Heart left ventricle (tissue), 16 donors: ENCODE measurements around the gene ERI3. TPM values are rescaled to one million over a fixed set of nuclear protein-coding genes. Genes with fewer than 3 reads are reported as not detected.

Source experiments
- ATAC-seq, 4 donors: fragments of 200-7000 bp; cut with Tn5 transposase; one replicate each; pipeline ENCODE4 v1.9.1; 2020 to 2022; ENCODE audit warnings: moderate library complexity in 4 of 4, mild to moderate bottlenecking in 3 of 4, moderate number of reproducible peaks in 1 of 4
- DNase-seq, 5 donors: peaks; one replicate each; pipeline ENCODE4 v3.0.0-alpha.2; 2020
- H3K27ac ChIP-seq, 12 donors: fragments of 200-600 bp; sonication (generic) in 4 of 12; one replicate each; pipeline versions ENCODE4 v1.5.0 to v1.8.0; 2016 to 2022; ENCODE audit warnings: mild to moderate bottlenecking in 2 of 12
- H3K27me3 ChIP-seq, 9 donors: fragments of 200-600 bp; sonication (generic) in 2 of 9; one replicate each; pipeline versions ENCODE4 v1.5.1 to v1.8.0; 2016 to 2022; ENCODE audit warnings: mild to moderate bottlenecking in 3 of 9
- H3K36me3 ChIP-seq, 9 donors: fragments of 200-600 bp; sonication (generic) in 2 of 9; one replicate each; pipeline versions ENCODE4 v1.5.0 to v1.8.0; 2018 to 2022; ENCODE audit warnings: mild to moderate bottlenecking in 2 of 9
- H3K4me1 ChIP-seq, 12 donors: fragments of 200-600 bp; sonication (generic) in 4 of 12; one replicate each; pipeline versions ENCODE4 v1.5.0 to v1.8.0; 2016 to 2022; ENCODE audit warnings: mild to moderate bottlenecking in 3 of 12
- H3K4me3 ChIP-seq, 12 donors: fragments of 200-600 bp; sonication (generic) in 4 of 12; one replicate each; pipeline versions ENCODE4 v1.5.0 to v1.8.0; 2017 to 2022; ENCODE audit warnings: mild to moderate bottlenecking in 9 of 12, moderate library complexity in 4 of 12
- H3K9me3 ChIP-seq, 12 donors: fragments of 200-600 bp; sonication (generic) in 4 of 12; one replicate each; pipeline versions ENCODE4 v1.5.0 to v1.8.0; 2016 to 2022; ENCODE audit warnings: mild to moderate bottlenecking in 1 of 12
- POLR2A ChIP-seq, 2 donors: fragments of 450-650 bp; IDR thresholded peaks; one replicate each; pipeline ENCODE4 v1.6.1; 2017; ENCODE audit warnings: antibody characterized with exemption in 2 of 2, mild to moderate bottlenecking in 2 of 2, moderate library complexity in 2 of 2
- WGBS, 4 donors: extraction: QIAGEN DNeasy Blood & Tissue Kit in 2 of 4; methylation state at CpG; one replicate each; pipeline versions ENCODE4 v1.1.5 to v1.1.7; 2013 to 2018; 5-methylcytosine and 5-hydroxymethylcytosine counted together
- intact Hi-C, 10 donors: fragments of 100-400 bp; cut with DNase I; formaldehyde crosslinking; loops; one replicate each; pipeline versions ENCODE4 v1.11.1 to v1.14.2; 2022
- polyA plus RNA-seq, 2 donors: library from polyadenylated mRNA; stranded (reverse); fragments of 200-250 nt; gene quantifications; one replicate each; pipeline ENCODE4 v1.2.3, GENCODE V29; 2013
- total RNA-seq, 9 donors: library from RNA; depleted of rRNA in 2 of 9; stranded (reverse); fragments of >200 nt in 2 of 9; fragmentation: NEBNext Ultra II Directional in 3 of 9; extraction: Animal tissue kit (Norgen Biotek cat#: 25700) in 3 of 9; gene quantifications; one replicate each; pipeline versions ENCODE4 v1.1.0 to v1.2.4, GENCODE V29; 2016 to 2023
- TF ChIP-seq, protein P1 (sequence below), 12 donors: fragments of 200-600 bp; sonication (generic) in 4 of 12; IDR thresholded peaks; one replicate each; pipeline versions ENCODE4 v1.5.0 to v1.8.0; 2018 to 2022; ENCODE audit warnings: antibody characterized with exemption in 12 of 12, mild to moderate bottlenecking in 5 of 12
- donor health status: ischemic (EF 13 %, LVEDD 7.1; RV severe dilation, severe dysfunction).
- donor health status: healthy with polysubstance abuse.
- donor health status: DM: no; HTN: yes; CAD: no.
- donor health status: DM: no; HTN: no; CAD: no.
- donor health status: ischemic (EF 25% LVEDD 6.9; RV normal size, moderate dysfunction).
- donor health status: ischemic (EF 25% LVEDD 5.7; RV mildly dilated, moderate dysfunction).
- donor health status: healthy.
- donor health status: DM: yes; HTN: yes; CAD: no.
- donor health status: ischemic (EF 35%, LVEDD 5.7; RV mildly dilated, moderate dysfunction).
- donor health status: nonischemic (EF 11% LVEDD 7.7; RV severe dilation, severe dysfunction).
- donor health status: DM: yes; HTN: yes; CAD: no.
- donor health status: PGD.
- donor health status: ischemic (EF 29% LVEDD 5.4; RV normal size, mild dysfunction).
- donor health status: nonischemic (EF 23%, LVEDD 6.1; RV moderate dilation, normal function).

ERI3 gene
- total and polyA plus RNA-seq, 11 donors, result 29.8 to 68.9 (median 48.0) TPM

DNA sequence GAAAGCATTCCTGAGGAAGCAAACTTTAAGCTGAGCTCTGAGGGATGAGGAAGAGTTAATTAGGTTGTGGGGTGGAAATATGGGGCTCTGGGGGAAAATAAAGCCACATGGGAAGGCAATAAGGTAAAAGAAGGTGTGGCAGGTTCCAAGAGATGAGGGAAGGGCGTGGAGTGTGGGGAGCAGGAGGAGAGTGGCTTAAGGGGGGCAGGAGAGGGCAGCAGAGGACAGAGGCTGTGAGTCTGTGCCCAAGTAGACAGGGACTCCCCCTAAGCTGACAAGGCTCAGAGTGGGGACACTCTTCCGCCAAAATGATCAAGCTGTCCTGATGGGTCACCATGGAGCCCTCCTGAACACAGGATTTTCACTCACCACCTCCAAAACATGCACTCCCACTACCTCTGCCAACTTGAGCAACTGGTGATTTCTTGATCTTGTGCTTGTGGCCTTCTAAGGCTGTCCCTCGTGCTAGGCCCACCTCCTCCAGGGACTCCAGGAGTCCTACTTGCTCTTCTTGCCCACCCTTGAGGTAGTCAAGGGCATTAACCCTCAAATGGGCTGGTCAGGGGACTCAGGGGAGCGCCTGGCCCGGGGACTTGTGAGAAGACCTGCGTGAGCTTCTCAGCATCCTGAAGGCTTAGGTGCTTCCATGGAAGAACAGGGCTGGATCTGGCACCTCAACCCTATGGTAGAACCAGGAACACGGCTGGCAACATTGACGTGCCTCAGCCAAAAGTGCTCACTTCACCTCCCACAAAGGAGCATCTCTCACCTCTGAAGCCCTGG, 118.4 kb downstream of the ERI3 start:
- no peaks in the 10 kb centered on the region for H3K9me3 ChIP-seq
- TF ChIP-seq POLR2A (IDR thresholded peaks at IDR 0.05), result no peak
- TF ChIP-seq, protein P1, sequence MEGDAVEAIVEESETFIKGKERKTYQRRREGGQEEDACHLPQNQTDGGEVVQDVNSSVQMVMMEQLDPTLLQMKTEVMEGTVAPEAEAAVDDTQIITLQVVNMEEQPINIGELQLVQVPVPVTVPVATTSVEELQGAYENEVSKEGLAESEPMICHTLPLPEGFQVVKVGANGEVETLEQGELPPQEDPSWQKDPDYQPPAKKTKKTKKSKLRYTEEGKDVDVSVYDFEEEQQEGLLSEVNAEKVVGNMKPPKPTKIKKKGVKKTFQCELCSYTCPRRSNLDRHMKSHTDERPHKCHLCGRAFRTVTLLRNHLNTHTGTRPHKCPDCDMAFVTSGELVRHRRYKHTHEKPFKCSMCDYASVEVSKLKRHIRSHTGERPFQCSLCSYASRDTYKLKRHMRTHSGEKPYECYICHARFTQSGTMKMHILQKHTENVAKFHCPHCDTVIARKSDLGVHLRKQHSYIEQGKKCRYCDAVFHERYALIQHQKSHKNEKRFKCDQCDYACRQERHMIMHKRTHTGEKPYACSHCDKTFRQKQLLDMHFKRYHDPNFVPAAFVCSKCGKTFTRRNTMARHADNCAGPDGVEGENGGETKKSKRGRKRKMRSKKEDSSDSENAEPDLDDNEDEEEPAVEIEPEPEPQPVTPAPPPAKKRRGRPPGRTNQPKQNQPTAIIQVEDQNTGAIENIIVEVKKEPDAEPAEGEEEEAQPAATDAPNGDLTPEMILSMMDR (IDR thresholded peaks at IDR 0.05), result peak in 1 of 12 donors; percentile 6
- intact Hi-C loops, result no loop called here
- ATAC-seq, result no peak
- H3K4me3 ChIP-seq, result no peak overlapping the region
- 91 to 96% (median 94%) methylated on average over 8 of the region's 8 CpGs for WGBS, 4 donors
- no peak overlapping the region for H3K27ac ChIP-seq
- no peaks in the 10 kb centered on the region for H3K27me3 ChIP-seq
- DNase-seq, result no peak
- H3K4me1 ChIP-seq, result peaks cover 0 to 29% (median 18%) of the 10 kb centered on the region in 12 donors
- H3K36me3 ChIP-seq, result peaks cover 0 to 10% (median 5%) of the 10 kb centered on the region in 9 donors

DNA sequence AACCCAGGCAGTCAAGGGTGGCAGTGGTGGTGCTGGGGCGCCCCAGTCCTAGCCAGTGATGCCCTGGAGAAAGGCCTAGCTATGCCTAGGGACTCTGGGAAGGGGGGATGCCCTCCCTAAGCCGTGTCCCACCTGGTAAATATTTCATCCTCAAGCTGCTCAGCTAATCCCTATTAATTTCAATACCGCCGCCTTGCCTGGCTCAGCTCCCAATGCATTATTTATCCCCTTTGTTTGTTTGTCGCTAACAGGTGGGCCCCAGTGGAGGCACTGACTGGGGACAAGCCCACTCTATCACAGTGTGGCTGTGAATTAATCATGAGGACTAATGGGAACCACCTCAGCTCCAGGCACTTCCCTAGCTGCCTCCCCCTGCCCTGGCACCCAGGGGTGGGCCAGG, 119.2 kb downstream of the ERI3 start:
- DNase-seq (no peak), ATAC-seq (no peak)
- WGBS, 4 donors, result 91 to 100% (median 96%) methylated on average over 5 of the region's 5 CpGs

DNA sequence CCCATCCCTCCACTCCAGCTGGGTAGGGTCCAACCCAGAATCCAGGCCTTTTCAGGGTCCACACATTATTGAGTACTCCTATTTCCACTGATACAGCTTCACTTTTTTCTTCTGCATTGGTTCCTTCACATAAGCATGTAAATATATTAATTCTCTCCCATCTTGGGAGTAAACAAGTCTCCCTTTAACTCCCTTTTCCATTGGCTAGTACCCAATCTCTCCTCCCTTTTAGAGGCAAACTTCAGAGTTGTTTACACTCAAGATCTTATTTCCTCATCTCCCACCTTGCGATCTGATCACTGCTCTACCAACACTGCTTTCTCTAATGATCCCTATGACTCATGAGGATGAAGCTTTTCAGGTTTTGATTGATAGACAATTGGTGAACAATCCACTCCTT, 121.5 kb downstream of the ERI3 start:
- H3K27ac ChIP-seq, result no peak overlapping the region
- TF ChIP-seq POLR2A (IDR thresholded peaks at IDR 0.05), result no peak
- TF ChIP-seq, protein P1 (IDR thresholded peaks at IDR 0.05), result no peak
- H3K36me3 ChIP-seq, result peaks cover 0 to 20% (median 8%) of the 10 kb centered on the region in 9 donors
- DNase-seq (no peak), ATAC-seq (no peak)
- no peak overlapping the region for H3K4me3 ChIP-seq
- WGBS, 4 donors, result 96 to 98% (median 97%) methylated on average over 1 of the region's 1 CpG
- H3K4me1 ChIP-seq, result peaks cover 0 to 5% (median 0%) of the 10 kb centered on the region in 12 donors
- no peaks in the 10 kb centered on the region for H3K9me3 ChIP-seq
- no peaks in the 10 kb centered on the region for H3K27me3 ChIP-seq
- intact Hi-C loops, result no loop called here

More for the DNA sequence above, 119.2 kb downstream of the ERI3 start:
- TF ChIP-seq, protein P1 (IDR thresholded peaks at IDR 0.05), result no peak
- no peak for TF ChIP-seq POLR2A (IDR thresholded peaks at IDR 0.05)
- no peak overlapping the region for H3K4me3 ChIP-seq
- no peaks in the 10 kb centered on the region for H3K27me3 ChIP-seq
- peaks cover 0 to 20% (median 17%) of the 10 kb centered on the region in 12 donors for H3K4me1 ChIP-seq
- no peaks in the 10 kb centered on the region for H3K9me3 ChIP-seq
- intact Hi-C loops, result no loop called here
- peaks cover 0 to 15% (median 8%) of the 10 kb centered on the region in 9 donors for H3K36me3 ChIP-seq
- no peak overlapping the region for H3K27ac ChIP-seq

DNA sequence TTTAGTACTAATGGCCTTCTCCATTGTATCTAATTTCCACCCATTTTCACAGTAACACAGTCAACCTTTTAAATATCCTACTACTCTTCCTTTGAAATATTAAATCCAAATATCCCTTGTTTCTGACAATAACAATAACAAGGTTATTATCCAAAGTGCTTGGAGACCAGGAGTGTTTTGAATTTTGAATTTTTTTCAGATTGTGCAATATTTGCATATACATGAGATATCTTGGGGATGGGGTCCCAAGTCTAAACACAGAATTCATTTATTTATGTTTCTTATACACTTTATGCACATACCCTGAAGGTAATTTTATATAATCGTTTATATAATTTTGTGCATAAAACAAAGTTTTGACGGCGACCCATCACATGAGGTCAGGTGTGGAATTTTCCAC, 124.3 kb downstream of the ERI3 start:
- TF ChIP-seq, protein P1 (IDR thresholded peaks at IDR 0.05), result no peak
- TF ChIP-seq POLR2A (IDR thresholded peaks at IDR 0.05), result no peak
- intact Hi-C loops, result no loop called here
- Histone ChIP-seq H3K4me3 (no peak overlapping the region), H3K27ac (no peak overlapping the region), H3K36me3 (peaks cover 0 to 20% (median 8%) of the 10 kb centered on the region in 9 donors), H3K9me3 (no peaks in the 10 kb centered on the region), H3K27me3 (no peaks in the 10 kb centered on the region), H3K4me1 (no peaks in the 10 kb centered on the region)
- ATAC-seq (no peak), DNase-seq (no peak)
- 94 to 96% (median 95%) methylated on average over 3 of the region's 3 CpGs for WGBS, 4 donors
